Neural progenitor cell (in vitro differentiated cells): Measurements from ENCODE around the gene PAEP. TPM values are rescaled to one million over a fixed set of nuclear protein-coding genes. Genes with fewer than 3 reads are reported as not detected.

Source experiments
- DNase-seq: peaks from one replicate; pipeline ENCODE4 v3.0.0-alpha.2; 2016; ENCODE audit warnings: low spot score
- H2AFZ ChIP-seq: fragments of 200-600 bp; sonication (generic); replicated peaks from 2 replicates; pipeline ENCODE4 v1.6.1; 2016; ENCODE audit warnings: antibody characterized with exemption
- H3F3A ChIP-seq: fragments of 200-600 bp; sonication (generic); 2 replicates; pipeline ENCODE4 v1.6.1; 2016; ENCODE audit warnings: antibody characterized with exemption, low read depth
- H3K27ac ChIP-seq: fragments of 200-600 bp; sonication (generic); 2 replicates; pipeline ENCODE4 v1.5.1; 2016; ENCODE audit warnings: mild to moderate bottlenecking
- H3K27me3 ChIP-seq: fragments of 200-600 bp; sonication (generic); 2 replicates; pipeline ENCODE4 v1.6.1; 2016; ENCODE audit warnings: mild to moderate bottlenecking, moderate library complexity
- H3K36me3 ChIP-seq: fragments of 200-600 bp; sonication (generic); 2 replicates; pipeline ENCODE4 v1.5.1; 2016
- H3K4me1 ChIP-seq: fragments of 200-600 bp; sonication (generic); 2 replicates; pipeline ENCODE4 v1.6.1; 2016; ENCODE audit warnings: mixed run types
- H3K4me2 ChIP-seq: fragments of 200-600 bp; sonication (generic); 2 replicates; pipeline ENCODE4 v1.6.1; 2016
- H3K4me3 ChIP-seq: fragments of 200-600 bp; sonication (generic); 2 replicates; pipeline ENCODE4 v1.5.1; 2016
- H3K79me2 ChIP-seq: fragments of 200-600 bp; sonication (generic); 2 replicates; pipeline ENCODE4 v1.6.1; 2016; ENCODE audit warnings: low read depth
- H3K9ac ChIP-seq: fragments of 200-600 bp; sonication (generic); 2 replicates; pipeline ENCODE4 v1.6.1; 2016
- H3K9me3 ChIP-seq: fragments of 200-600 bp; sonication (generic); 2 replicates; pipeline ENCODE4 v1.5.1; 2016; ENCODE audit warnings: low read depth
- H4K20me1 ChIP-seq: fragments of 200-600 bp; sonication (generic); 2 replicates; pipeline ENCODE4 v1.6.1; 2016; ENCODE audit warnings: low read depth
- H3K27ac Mint-ChIP-seq: 3 replicates; pipeline ENCODE4 v1.8.0; 2021; ENCODE audit warnings: mixed read lengths
- H3K27me3 Mint-ChIP-seq: 2 replicates; pipeline ENCODE4 v1.8.0; 2022; ENCODE audit warnings: low read depth, mild to moderate bottlenecking, inconsistent platforms, moderate library complexity, mixed read lengths; ENCODE audit not compliant: insufficient read depth
- H3K36me3 Mint-ChIP-seq: 3 replicates; pipeline ENCODE4 v1.8.0; 2021; ENCODE audit warnings: mixed read lengths
- H3K4me1 Mint-ChIP-seq: 3 replicates; pipeline ENCODE4 v1.8.0; 2021; ENCODE audit warnings: mixed read lengths
- H3K4me3 Mint-ChIP-seq: 3 replicates; pipeline ENCODE4 v1.8.0; 2021; ENCODE audit warnings: mild to moderate bottlenecking, moderate library complexity, mixed read lengths
- H3K9me3 Mint-ChIP-seq: 3 replicates; pipeline ENCODE4 v1.8.0; 2020; ENCODE audit warnings: mixed read lengths
- CTCF ChIP-seq: fragments of 200-600 bp; sonication (generic); IDR thresholded peaks from 2 replicates; pipeline ENCODE4 v1.5.1; 2017; ENCODE audit warnings: antibody characterized with exemption, mild to moderate bottlenecking
- EZH2 ChIP-seq: fragments of 200-600 bp; sonication (generic); IDR thresholded peaks from 2 replicates; pipeline ENCODE4 v1.6.1; 2017; ENCODE audit warnings: antibody characterized with exemption, mild to moderate bottlenecking, moderate library complexity
- EZH2phosphoT487 ChIP-seq: fragments of 200-600 bp; sonication (generic); IDR thresholded peaks from 2 replicates; pipeline ENCODE4 v1.6.1; 2017; ENCODE audit warnings: antibody characterized with exemption
- total RNA-seq: library from RNA; depleted of rRNA; stranded (reverse); fragments of >200 nt; gene quantifications from 2 replicates; pipeline ENCODE4 v1.2.3, GENCODE V29; 2015; ENCODE audit warnings: low replicate concordance

PAEP gene
- total RNA-seq, 1 donor from 2014 or later, result not detected

- no peaks in the 10 kb centered on the region for H3K79me2 ChIP-seq
- Mint-ChIP-seq H3K27me3 (peaks cover 7% of the 10 kb centered on the region), H3K36me3 (no peaks in the 10 kb centered on the region), H3K27ac (no peak overlapping the region), H3K4me1 (peaks cover 2% of the 10 kb centered on the region), H3K4me3 (no peak overlapping the region), H3K9me3 (no peaks in the 10 kb centered on the region)
- H2AFZ ChIP-seq, result no peak overlapping the region
- H3K27me3 ChIP-seq, result no peaks in the 10 kb centered on the region
- no peak overlapping the region for H3K27ac ChIP-seq
- H3K36me3 ChIP-seq, result no peaks in the 10 kb centered on the region
- H3K4me1 ChIP-seq, result no peaks in the 10 kb centered on the region
- H3K4me2 ChIP-seq, result no peak overlapping the region
- H3F3A ChIP-seq, result no peaks in the 10 kb centered on the region
- no peaks in the 10 kb centered on the region for H3K9me3 ChIP-seq
- no peaks in the 10 kb centered on the region for H4K20me1 ChIP-seq
- TF ChIP-seq EZH2, result no peak
- no peak for TF ChIP-seq EZH2phosphoT487
- TF ChIP-seq CTCF, result no peak
- no peak overlapping the region for H3K4me3 ChIP-seq
- H3K9ac ChIP-seq, result no peak overlapping the region
- no peak for DNase-seq
Observed at GRCh38 chr9:135582541-135582940, 21.0 kb downstream of the PAEP start.

- H2AFZ ChIP-seq, result no peak overlapping the region
- H3K27me3 ChIP-seq, result no peaks in the 10 kb centered on the region
- Mint-ChIP-seq H3K36me3 (no peaks in the 10 kb centered on the region), H3K4me1 (peaks cover 2% of the 10 kb centered on the region), H3K27ac (peak overlapping the region; percentile 57), H3K27me3 (peaks cover 7% of the 10 kb centered on the region), H3K4me3 (no peak overlapping the region), H3K9me3 (no peaks in the 10 kb centered on the region)
- H3F3A ChIP-seq, result no peaks in the 10 kb centered on the region
- H3K79me2 ChIP-seq, result no peaks in the 10 kb centered on the region
- no peak overlapping the region for H3K9ac ChIP-seq
- H4K20me1 ChIP-seq, result no peaks in the 10 kb centered on the region
- no peak for DNase-seq
- H3K9me3 ChIP-seq, result no peaks in the 10 kb centered on the region
- no peak overlapping the region for H3K4me2 ChIP-seq
- no peak for TF ChIP-seq EZH2phosphoT487
- no peak for TF ChIP-seq EZH2
- TF ChIP-seq CTCF, result no peak
- no peaks in the 10 kb centered on the region for H3K4me1 ChIP-seq
- H3K4me3 ChIP-seq, result no peak overlapping the region
- H3K27ac ChIP-seq, result no peak overlapping the region
- H3K36me3 ChIP-seq, result no peaks in the 10 kb centered on the region
Observed at GRCh38 chr9:135582966-135583687, 21.6 kb downstream of the PAEP start.

- Histone ChIP-seq H4K20me1 (no peaks in the 10 kb centered on the region), H3K36me3 (no peaks in the 10 kb centered on the region), H3K4me1 (no peaks in the 10 kb centered on the region), H3F3A (no peaks in the 10 kb centered on the region), H3K9ac (no peak overlapping the region), H3K27me3 (no peaks in the 10 kb centered on the region), H3K4me3 (no peak overlapping the region), H3K4me2 (no peak overlapping the region), H2AFZ (no peak overlapping the region), H3K9me3 (no peaks in the 10 kb centered on the region), H3K79me2 (no peaks in the 10 kb centered on the region), H3K27ac (no peak overlapping the region)
- TF ChIP-seq EZH2 (no peak), CTCF (no peak), EZH2phosphoT487 (no peak)
- Mint-ChIP-seq H3K36me3 (no peaks in the 10 kb centered on the region), H3K4me1 (peaks cover 2% of the 10 kb centered on the region), H3K4me3 (no peak overlapping the region), H3K9me3 (no peaks in the 10 kb centered on the region), H3K27ac (peak overlapping the region; percentile 57), H3K27me3 (peaks cover 7% of the 10 kb centered on the region)
- no peak for DNase-seq
Observed at GRCh38 chr9:135583688-135584011, 22.1 kb downstream of the PAEP start.
